ENCODE results near the gene ODAD2.

GRCh38 chr10:27838361-27838760, 160.5 kb downstream of the ODAD2 start:
- TF ChIP-seq CTCF (IDR thresholded peaks at IDR 0.05), result no peak
- TF ChIP-seq EZH2 (IDR thresholded peaks at IDR 0.05; ENCODE audit: borderline replicate concordance, insufficient read depth, low read depth, low read length, poor library complexity, severe bottlenecking), result no peak

All from B cell (primary cell).